Stimulated activated CD4-positive, alpha-beta T cell treated with anti-CD3 and anti-CD28 coated beads, Interleukin-12 subunit alpha, Interleukin-12 subunit beta, amount 100 ng/mL, for 24 hours (primary cell): Measurements from ENCODE around the gene PDIA5.
"Not testable (repeated sequence)": the region's sequence is repeated elsewhere in the genome, so short reads cannot be mapped to it uniquely, and the experiment has no call there.

Source experiments
- DNase-seq, 2 experiments: peaks; one replicate each; pipeline ENCODE4 v3.0.0-alpha.2; 2020; ENCODE audit warnings: low read depth in 2 of 2

The PDIA5 gene

DNA sequence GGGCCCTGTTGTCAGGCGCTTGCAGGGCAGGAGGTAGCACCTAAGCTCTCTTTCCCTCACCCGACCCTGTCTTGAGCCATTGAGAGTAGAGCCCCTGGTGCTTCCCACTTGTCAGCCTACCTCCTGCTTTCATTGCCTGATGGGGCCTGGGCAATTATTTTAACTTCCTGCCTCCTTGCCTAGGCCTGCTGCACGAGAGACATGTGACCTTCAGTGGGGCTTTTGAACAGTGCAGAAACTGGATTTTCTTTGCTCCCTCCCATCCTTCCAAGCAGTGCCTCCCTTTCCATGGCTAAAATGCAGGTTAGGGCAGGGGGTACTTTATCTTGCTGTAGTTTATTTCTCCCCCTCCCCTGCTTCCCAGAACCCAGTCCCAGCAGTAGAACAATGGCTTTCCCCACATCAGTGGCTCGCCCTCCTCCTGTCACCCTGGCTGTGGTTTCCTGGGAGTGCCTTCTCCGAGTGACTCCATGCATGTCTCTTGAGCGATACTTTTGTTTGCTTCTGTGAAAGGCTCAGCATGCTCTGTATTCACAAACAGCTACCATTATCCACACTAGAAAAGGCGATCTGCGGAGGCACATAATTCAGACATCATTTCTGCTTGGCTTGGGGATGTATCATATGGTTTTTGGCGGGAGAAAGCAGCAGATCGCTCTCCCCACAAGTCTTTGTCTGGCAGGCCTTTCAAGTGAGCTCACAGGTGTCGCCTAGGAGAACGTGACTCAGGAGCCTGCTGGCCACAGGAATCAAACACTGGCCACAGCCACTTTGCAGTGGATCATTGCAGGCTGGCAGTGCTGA lies 24.1 kb downstream of the PDIA5 start:
- no peak for DNase-seq

DNA sequence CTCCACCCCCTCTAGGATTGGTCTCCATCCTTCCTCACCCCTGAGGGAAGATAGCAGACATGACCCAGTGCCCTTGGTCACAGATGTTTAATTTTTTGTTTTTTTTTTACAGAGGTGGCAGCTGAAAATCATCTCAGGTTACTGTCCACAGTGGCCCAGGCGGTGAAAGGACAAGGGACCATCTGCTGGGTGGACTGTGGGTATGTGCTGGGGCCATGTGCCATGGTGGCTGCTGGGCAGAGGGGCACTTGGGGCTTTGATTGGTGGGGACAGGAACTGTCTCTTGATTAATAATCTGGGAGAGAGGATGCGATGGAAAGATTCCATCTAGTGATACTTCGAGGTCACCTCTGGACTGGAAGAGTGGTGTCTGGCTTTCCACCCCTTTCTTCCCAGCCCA lies 25.4 kb downstream of the PDIA5 start:
- DNase-seq, result no peak

DNA sequence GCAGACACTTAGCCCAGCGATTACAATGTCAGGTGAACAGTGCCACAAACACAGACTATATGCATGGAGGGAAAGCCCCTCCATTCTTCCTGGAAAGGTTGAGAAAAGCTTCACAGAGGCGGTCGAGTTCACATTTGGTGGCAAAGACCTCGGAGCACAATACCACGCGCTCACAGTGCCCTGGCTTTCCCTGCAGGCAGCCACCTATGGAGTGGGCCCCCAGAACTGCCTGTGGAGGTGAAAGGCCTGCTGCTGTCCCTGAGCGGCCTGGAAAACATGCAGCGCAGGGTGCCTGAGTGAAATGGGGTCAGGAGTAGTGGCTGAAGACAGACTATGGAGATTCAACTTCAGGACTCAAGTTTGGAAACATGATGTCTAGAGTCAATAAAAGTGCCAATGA lies 26.9 kb downstream of the PDIA5 start:
- DNase-seq, result no peak

DNA sequence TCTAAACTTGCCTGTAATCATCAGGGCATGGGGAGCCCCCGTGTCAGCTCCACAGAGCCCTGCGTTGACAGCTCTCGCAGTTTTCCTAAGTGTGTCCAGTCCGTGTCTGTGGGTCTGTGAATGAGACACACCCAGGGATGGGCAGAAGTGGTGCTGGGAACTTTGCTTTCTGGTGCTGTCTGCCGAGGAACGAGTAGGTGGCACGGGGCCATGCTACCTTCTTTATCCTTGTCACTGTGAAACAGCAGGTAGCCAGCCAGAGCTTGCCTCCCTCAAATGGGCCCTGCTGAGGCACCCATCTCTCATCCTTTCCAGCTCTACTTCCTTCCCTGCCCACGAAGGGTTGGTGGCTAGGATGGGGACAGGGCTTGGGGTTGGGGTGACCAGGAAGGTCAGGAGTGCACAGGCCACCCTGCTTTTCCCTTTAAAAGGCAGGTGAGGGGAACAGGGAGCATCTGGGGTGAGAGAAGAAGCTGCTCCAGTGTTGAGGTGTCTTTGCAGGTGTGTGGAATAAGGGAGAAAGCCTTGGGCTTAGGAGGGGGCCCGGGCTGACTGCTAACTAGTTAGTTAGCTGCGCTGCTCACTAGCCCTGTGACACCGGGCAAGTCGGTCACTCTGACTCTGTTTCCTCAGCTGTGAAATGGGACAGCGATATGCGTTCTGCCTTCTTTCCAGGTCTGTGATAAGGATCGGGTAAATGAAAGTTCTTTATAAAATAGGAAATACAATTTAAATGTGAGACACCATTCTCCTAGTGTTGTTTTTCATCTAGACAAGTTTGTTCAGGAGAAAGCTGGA lies 27.9 kb downstream of the PDIA5 start:
- DNase-seq, result no peak

DNA sequence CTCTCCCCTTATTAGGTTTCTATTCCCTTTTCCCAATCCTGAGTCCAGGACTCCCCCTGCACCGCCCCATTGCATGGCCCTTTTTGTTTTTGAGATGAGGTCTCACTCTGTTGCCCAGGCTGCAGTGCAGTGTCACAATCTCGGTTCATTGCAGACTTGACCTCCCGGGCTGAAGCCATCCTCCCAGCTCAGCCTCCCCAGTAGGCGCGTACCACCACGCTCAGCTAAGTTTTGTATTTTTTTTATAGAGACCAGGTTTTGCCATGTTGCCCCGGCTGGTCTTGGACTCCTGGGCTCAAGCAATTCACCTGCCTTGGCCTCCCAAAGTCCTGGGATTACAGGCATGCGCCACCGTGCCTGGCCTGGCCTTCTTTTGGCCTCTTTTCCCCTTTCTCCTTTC lies 29.3 kb downstream of the PDIA5 start:
- no peak for DNase-seq

DNA sequence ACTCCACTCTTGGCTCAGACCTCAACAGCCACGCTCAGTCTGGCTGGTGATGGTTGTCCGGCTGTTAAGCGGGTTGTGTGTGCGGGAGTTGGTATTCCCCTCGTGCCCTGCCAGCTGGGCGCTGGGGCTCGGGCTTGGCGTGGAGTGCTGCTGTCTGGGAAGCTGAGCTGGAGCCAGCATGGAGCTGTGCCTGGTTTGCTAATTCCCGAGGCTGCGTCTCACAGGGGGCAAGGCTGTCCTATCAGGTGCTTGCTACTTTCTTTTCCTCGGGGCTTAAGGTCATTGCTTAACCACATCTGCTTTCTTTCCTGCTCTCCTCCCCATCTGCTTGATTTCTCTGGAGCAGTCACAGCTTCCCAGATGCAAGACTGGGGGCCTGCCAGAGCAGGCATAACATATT lies 29.9 kb downstream of the PDIA5 start:
- DNase-seq, result no peak

DNA sequence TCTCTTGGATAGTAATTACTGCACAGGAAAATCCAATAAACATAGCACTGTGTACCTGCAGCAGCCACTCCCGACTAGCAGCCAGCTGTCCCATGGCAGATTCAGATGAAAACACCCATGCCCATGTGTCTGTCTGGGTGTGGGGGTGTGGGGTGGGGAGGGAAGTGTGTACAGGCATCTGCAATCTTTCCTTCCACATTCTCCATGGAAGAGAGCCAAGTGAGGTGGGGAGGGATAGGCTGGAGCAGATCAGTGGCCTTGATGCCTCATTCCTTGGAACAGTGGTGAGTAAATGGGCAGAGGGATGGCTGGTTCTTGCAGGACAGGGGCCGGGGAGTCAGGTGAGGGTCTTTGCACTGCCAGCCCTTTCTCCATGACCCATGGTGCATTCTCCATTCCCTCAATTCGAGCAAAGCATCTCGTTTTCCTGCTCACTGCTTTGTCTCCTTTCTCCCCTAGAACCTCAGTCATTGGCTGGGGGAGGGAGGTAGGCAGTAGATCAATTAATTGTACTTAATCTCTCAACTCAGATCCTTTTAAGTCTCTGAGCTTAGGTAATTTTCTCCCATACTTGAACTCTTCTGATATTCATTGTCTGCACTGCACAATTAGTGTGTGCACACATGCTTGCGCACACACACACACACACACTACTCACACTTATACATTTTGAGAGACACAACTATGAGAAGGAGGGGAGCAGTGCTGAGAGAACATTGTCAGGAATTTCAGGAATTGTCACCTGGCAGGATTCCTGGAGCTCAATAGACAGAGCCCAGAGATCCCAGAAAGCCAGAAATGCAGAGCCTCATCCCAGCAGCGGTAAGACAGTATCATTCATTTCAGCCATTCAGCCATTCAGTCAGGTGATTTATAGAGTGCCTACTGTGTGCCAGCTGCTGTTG lies 31.9 kb downstream of the PDIA5 start:
- DNase-seq, result no peak

DNA sequence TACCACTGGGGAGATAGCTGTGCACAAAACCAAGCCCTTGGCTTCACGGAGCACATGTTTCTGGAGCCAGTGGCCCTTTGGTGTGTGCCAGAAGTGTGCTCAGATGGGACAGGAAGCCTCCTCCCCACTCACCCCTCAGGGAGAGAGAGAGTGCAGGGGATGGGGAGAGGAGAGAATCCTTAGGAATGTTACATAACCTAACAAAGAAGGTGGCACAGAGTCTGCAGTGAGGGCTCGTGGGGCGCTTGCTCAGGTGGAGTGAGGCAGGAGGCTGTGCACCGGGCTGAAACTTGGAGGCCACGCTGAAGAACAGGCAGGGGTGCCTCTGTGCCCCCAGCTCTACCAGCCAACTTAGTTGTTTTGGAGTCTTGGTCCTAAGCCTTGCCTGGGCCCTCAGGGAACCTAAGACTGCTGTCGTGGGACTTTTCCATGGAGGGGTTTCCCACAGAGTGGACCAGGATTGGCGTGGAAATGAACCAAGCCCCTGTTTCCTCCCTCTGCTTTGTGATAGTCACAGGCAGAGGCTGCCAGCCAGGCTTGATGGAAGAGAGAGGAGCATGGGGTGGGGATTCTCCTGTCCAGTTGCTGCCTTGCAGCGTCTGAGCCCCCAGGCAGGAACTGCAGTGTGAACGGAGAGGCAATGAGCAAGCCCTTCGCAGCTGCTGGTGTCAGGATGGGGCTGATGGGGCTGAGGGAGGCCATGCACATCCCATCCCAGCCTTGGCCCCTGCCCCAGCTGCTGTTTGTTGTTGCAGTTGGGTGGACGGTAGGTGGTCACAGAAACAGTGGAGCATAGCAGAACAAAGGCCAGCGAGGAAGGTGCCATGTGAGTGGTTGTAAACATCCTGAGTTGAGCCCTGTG lies 32.7 kb downstream of the PDIA5 start:
- DNase-seq, result no peak

DNA sequence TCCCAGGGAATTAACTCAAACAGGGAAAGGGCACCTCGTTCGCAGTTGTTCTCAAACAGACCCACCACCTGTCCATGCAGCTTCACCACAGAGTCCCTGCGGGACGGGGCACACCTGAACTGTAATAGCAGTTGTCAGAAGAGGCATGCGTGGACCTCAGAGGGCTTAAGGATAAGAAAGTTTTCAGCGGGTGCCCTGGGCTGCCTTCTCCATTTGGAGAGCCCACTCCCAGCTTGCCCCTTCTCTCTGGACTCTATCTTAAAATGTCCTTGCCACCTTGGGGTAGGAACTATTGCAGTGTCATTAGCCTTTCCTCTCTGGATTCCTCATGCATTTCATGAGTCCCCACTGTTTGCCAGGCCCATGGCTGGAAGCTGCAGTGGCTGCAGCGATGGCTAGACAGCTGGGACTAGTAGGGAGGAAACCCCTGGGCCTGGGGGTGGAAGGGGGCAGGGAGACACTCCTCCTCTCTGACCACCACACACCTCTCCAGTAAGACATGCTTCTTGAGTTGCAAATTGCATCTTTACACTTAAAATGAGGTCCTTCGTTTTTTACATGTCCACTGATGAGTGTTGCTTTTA lies 33.5 kb downstream of the PDIA5 start:
- DNase-seq, result no peak

DNA sequence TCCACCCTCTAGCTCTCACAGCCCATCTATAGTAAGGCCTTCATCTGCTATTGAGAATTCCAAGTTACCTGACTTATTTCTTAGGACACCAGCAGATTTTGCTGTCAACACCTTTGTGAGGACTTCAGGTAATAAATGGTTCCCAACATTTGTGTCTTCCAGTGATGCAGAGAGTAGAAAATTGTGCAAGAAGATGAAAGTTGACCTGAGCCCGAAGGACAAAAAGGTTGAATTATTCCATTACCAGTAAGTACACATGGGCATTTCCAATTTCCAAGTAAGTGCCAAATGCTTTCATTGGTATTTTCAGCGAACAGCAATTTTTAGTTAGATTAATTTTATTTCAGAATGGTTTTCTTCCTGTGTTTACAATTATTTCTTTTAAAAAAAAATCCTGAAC lies 35.4 kb downstream of the PDIA5 start:
- DNase-seq, result no peak

DNA sequence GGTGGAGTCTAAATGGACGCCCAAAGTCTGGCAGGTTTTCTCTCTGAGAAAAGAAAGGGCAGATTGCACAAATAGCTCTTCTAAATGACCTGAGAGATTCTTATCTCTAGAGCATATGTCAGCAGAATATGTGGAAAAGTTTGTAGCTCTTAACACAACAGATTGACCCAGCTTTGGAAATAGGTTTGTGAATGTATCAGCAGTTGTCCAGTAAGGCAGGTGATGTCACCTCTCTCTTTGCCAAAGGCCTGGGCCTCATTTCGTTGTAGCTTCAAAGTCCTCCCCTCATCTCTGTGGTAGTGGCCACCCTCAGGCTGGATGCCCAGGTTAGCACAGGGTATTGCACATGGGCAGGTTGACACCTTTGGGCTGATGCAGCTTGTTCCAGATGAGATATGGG lies 36.0 kb downstream of the PDIA5 start:
- DNase-seq, result no peak

DNA sequence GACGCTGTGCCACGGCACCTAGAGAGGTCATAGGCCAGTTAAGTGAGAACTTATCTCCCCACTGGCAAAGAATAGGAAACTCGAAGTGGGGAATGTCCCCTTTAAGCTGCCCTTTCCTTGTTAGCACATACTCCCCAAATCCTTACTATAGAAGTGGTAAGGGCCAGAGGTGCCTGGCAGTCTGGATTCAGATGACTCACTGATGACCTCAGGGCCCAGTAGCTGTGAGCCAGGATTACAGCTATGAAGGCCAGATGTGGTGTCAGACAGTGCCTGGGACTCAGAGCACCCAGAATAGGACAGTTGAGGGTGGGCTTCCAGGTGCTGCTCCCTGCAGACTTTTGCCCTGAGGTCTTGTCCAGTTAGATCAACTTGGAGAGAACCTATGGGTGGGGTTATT lies 37.7 kb downstream of the PDIA5 start:
- DNase-seq, result no peak

DNA sequence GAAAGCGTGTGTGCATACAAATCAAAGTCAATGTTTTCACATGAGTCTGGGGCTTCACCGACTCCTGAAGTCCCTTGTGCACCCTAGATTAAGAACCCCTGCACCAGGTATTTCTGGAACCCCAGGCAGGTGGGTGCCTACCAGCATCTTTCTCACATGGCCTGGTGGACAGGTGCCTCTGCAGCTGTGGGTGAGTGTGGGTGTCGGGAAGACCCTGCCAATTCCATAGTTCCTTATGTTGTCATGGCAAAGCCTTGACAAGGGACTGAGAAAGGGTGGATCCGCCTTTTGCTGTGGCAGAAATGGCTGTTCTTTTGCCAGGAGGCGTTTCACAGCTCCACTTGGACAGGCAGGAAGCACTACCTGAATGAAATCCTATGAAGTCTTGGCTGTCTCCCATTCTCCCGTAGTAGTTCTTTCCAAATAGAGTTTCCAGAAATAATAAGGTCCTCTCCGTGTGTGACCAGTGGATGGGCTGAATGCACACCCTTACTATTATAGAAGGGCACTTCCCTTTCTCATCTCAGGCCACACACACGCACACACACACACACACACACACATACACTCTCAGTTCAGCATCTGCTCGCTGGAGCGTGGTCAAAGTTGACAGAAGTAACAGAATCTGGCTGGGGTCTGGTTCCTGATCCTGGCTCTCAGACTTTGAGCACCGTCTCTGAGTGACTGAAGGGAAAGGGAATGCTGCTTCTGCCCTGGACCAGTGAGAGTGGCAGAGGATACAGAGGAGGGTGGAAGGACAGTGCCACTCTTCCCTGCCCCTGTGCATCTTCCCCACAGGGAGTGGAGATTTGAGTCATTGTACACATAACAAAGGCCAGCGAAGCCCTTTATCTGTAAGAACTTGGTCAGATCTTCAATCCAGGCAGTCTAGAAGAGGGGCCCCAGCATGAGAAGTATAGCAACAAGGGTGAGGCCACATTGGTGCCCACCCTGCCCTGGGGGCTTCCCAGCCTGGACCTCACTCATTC lies 38.7 kb downstream of the PDIA5 start:
- DNase-seq, result no peak

DNA sequence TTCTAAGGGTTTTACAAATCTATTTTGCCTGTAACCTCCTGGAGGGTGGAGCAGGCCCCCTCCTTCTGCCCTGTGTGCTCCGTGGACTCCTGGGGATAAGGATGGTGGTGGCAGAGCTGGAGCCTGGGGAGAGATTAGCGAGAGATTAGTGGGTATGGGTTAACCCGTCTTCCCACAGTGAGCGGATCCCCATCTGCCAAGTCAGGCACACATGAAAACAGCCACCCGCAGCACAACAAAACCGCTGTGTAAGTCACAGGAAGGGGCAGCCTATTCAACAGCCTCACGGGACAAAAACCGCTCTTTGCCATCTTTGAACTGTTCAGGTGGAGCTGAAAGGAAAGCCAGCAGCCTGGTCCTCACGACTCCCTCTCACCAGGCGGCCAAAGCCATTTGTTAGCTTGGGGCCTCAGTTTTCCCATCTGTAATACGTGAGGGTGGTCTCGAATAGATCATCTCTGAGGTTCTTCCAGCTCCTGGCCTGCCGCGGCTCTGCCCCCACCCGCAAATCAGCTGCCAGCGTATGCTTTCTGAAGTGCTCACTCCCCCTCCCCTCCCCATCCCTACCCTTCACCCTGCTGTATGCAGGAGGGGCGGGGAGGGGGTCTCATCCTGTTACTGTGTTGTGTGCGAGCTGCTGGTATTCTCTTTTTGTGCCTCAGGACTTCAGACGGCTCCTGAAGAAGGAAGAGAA lies 43.6 kb downstream of the PDIA5 start:
- no peak for DNase-seq

DNA sequence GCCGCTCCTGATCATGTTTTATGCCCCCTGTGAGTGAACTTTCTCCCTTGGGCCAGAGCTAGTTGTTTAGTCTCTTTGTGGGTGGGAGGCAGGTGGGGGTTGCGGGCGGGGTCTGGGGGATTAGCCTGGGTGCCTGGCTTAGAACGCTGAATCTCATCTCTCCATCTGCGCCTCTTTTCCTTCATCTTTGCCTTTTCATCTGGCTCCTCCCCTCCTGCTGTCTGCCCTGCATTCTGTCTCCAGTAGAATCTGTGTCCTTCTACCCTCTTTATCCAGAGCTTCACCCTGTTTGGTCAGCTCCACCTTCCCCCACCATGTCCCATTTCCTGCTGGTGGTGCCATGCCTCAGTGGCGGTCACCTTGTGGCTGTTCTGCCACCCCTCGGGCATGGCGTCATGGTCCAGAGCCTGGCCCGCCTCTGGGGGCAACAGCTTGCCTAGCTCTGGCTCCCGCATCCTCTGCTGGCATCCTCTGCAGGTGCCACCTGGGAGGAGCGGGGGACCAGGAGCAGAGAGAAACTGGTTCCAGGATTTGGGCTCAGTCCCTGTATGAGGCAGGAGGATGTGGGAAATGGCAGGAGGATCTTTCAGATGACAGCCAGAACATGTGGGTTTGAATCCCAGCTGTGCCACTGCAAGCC lies 44.3 kb downstream of the PDIA5 start:
- DNase-seq, result no peak

DNA sequence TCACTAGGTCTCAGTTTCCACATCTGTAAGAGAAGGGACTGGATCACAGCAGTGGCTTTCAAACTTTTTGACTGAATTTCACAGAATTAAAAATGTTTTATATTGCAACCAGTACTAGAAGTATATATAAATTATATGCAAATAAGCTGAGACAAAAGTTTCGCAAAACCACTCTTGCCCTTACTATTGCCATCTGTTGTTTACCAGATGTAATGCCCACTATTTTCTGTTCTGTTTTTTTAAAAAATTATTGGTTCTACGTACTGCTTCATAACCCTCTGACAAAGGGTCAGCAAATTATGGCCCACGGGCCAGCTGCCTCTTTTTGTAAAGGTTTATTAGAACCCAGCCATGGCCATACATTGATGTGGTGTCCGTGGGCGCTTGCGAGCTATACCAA lies 44.8 kb downstream of the PDIA5 start:
- DNase-seq, result no peak

DNA sequence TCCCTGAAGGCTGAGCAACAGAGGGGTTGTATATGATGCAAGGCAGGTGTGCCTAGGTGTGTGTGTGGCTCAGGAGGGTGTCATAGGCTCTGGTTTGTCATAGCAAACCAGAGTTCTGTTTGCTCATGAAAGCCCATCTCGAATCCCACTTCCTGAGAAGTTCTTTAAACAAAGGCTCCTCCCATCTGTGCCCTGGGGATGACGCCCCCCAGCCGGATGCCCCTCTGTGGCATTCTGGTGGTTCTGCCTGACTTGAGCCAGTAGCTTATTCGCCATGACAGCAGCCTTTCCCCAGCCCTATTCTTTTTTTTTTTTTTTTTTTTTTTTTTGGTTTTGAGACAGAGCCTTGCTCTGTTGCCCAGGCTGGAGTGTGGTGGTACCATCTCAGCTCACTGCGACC lies 45.4 kb downstream of the PDIA5 start:
- no peak for DNase-seq

DNA sequence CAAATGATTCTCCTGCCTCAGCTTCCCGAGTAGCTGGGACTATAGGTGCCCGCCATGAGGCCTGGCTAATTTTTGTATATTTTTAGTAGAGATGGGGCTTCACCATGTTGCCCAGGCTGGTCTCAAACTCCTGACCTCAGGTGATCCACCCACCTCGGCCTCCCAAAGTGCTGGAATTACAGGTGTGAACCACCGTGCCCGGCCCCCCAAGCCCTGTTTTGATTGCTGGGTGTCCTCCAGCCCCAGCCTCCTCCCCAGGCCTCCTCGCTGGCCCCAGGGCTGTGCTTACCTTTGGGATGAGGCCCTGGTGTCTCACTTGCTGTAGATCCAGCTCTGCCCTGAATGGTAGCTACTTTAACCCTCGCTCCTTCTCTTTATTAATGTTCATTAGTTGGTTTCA lies 45.8 kb downstream of the PDIA5 start:
- not testable (repeated sequence) for DNase-seq
